ENCODE measurements around the gene GABRQ.

DNA sequence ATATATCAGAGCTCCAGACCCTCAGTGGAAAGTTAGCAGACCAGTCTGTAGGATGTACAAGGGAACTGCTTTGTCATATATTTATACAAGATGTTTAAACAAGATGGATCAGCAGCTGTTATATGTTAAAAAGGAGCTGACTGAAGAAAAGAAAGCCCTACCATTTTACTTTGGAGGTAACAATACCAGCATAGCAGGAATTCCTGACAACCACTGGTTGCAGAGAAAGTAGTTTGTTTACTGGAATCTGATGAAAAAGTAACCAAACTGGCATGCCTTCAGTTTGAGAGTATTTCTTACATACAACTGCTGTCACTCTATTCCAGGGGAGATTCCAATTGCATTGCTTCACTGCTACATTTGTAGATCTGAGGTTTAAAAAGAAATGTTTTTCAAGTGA, 49.5 kb upstream of the GABRQ start:
- no peak for TF ChIP-seq POLR2AphosphoS5 (IDR thresholded peaks at IDR 0.05; ENCODE audit: borderline replicate concordance, low read depth, low read length)
- no peak for TF ChIP-seq EZH2 (IDR thresholded peaks at IDR 0.05)

All from SK-N-MC (cell line).